ENCODE results near the gene GFRA1.

Gene GFRA1

DNA sequence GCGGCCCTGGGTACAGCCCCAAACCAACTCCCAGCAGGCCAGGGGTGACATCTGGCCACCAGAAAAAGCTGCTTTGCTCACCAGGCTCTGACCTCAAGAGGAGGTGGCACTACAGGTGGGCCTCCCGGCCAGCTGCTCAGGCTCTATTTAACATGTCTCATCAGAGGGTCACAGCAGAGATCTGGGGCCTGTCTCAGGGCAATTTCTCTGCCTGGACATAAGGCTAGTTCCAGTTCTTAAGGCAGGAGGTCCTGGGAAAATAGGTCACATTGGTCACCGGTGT, 88.6 kb downstream of the GFRA1 start:
- Histone ChIP-seq H3K4me3 (ENCODE audit: insufficient read depth, low read depth, low read length) (no peak overlapping the region), H3K27ac (ENCODE audit: insufficient read depth, low read depth, low read length, poor library complexity, severe bottlenecking) (no peak overlapping the region), H3K36me3 (ENCODE audit: control insufficient read depth, insufficient read depth, low read length) (no peaks in the 10 kb centered on the region), H3K27me3 (ENCODE audit: control insufficient read depth, insufficient read depth, low read length, poor library complexity, severe bottlenecking) (no peaks in the 10 kb centered on the region), H3K4me1 (ENCODE audit: control insufficient read depth, insufficient read depth, low read length) (no peaks in the 10 kb centered on the region), H3K9me3 (ENCODE audit: control insufficient read depth, low read length) (no peaks in the 10 kb centered on the region)
- WGBS, 2 experiments, result 90 to 92% methylated on average over 3 of the region's 3 CpGs

DNA sequence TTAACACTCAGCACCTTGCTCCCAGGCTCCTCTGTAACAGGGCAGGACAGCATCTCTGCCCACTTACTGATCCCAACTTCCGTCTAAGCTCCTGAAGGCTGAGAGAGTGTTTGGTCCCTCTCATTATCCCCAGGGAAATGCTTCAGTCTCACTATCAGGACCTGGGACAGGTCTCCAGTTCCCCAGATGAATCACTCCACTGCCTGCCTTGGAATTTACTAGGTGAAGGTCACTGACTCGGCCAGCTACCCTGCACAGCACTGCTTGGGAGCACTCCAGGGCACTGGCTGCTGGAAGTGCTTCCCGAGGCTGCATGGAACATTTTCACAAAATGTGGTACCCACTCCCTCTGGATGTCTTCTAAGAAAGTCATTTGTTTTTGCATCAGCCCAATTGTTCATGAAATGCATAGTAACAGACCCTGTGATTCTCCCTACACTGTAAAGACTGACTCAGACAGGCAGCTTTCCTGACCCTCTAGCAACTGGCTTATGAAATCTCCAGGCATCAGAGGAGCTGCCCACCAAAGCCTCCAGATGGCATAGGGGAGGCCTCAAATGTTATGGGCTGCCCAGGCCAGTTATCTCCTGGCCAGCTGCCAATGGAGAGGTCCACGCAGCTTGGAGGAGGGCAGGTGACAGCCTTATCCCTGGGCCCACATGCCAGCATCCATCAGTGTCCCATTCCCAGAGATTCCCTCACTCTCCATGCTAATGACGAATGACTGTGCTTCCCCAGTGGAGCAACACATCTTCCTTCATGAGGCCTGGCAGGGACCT, 89.1 kb downstream of the GFRA1 start:
- H3K27ac ChIP-seq (ENCODE audit: insufficient read depth, low read depth, low read length, poor library complexity, severe bottlenecking), result no peak overlapping the region
- H3K36me3 ChIP-seq (ENCODE audit: control insufficient read depth, insufficient read depth, low read length), result no peaks in the 10 kb centered on the region
- no peaks in the 10 kb centered on the region for H3K4me1 ChIP-seq (ENCODE audit: control insufficient read depth, insufficient read depth, low read length)
- no peak overlapping the region for H3K4me3 ChIP-seq (ENCODE audit: insufficient read depth, low read depth, low read length)
- no peaks in the 10 kb centered on the region for H3K27me3 ChIP-seq (ENCODE audit: control insufficient read depth, insufficient read depth, low read length, poor library complexity, severe bottlenecking)
- 74 to 78% methylated on average over 5 of the region's 5 CpGs for WGBS, 2 experiments
- H3K9me3 ChIP-seq (ENCODE audit: control insufficient read depth, low read length), result no peaks in the 10 kb centered on the region

DNA sequence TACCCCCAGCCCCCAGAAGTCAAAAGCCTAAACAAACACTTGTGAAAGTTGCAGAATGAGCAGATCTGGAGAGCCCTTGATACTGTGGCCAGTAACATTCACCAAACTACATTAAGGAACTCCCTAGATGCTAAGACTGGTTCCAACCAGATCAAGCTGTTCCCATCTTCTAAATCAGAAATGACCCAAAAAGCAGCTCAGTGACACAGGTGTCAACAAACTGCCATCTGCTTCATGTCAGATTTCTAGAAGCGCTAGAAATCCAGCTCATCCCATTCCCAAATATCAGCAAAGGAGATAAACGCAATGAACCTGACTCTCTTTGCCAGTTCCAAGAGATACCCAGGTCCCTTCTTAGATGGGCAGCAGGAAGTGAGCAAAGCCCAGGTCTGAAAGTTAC, 90.6 kb downstream of the GFRA1 start:
- Histone ChIP-seq H3K27ac (ENCODE audit: insufficient read depth, low read depth, low read length, poor library complexity, severe bottlenecking) (no peak overlapping the region), H3K9me3 (ENCODE audit: control insufficient read depth, low read length) (no peaks in the 10 kb centered on the region), H3K36me3 (ENCODE audit: control insufficient read depth, insufficient read depth, low read length) (no peaks in the 10 kb centered on the region), H3K4me1 (ENCODE audit: control insufficient read depth, insufficient read depth, low read length) (no peaks in the 10 kb centered on the region), H3K4me3 (ENCODE audit: insufficient read depth, low read depth, low read length) (no peak overlapping the region), H3K27me3 (ENCODE audit: control insufficient read depth, insufficient read depth, low read length, poor library complexity, severe bottlenecking) (no peaks in the 10 kb centered on the region)
- WGBS, 2 experiments, result 92 to 95% methylated on average over 2 of the region's 2 CpGs

DNA sequence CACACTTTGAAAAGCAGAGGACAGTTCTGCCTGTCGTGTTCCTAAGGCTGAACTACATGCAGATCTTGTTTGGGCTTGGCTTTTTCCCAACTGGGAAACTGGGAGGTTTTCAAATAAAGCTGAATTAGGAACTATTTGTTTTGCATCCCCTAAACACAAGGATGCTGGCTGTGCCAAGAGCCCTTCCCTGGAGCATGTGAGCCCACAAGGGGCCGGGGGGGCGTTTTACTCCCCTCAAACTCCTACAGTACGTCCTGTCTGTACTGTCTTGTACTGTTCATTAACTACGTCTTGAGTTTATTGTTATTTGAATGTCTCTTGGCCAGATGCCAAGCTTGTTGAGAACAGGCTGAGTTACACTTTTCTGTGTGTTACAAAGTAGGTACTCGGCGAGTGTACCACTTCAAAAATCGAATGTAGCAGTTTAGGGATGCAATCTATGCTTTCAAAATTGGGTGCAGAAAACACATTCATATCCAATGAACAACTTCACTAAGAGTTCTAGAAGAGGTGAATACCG, 94.9 kb downstream of the GFRA1 start:
- WGBS, 2 experiments, result 89 to 93% methylated on average over 9 of the region's 9 CpGs
- no peak overlapping the region for H3K27ac ChIP-seq (ENCODE audit: insufficient read depth, low read depth, low read length, poor library complexity, severe bottlenecking)

DNA sequence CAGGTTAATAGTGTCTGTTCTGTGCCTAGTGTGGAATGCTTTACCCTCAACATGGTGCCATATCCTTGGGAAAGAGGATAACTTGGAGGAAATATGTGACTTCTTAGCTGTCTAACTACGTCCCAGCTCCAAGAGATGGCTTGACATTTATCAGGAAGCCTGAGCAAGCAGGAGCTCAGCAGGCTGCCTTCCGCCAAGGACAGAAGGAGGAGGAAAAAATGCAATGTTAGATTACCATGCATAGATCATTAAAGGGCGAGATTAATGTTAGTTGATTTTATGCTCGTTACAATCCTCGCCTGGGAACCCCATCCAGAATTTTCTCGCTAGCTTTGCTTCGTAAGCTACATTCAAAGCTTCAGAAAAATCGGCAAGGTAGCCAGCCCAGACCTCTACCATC, 97.8 kb downstream of the GFRA1 start:
- Histone ChIP-seq H3K27ac (ENCODE audit: insufficient read depth, low read depth, low read length, poor library complexity, severe bottlenecking) (no peak overlapping the region), H3K9me3 (ENCODE audit: control insufficient read depth, low read length) (no peaks in the 10 kb centered on the region), H3K4me1 (ENCODE audit: control insufficient read depth, insufficient read depth, low read length) (peaks cover 4% of the 10 kb centered on the region), H3K4me3 (ENCODE audit: insufficient read depth, low read depth, low read length) (no peak overlapping the region), H3K27me3 (ENCODE audit: control insufficient read depth, insufficient read depth, low read length, poor library complexity, severe bottlenecking) (no peaks in the 10 kb centered on the region), H3K36me3 (ENCODE audit: control insufficient read depth, insufficient read depth, low read length) (no peaks in the 10 kb centered on the region)
- 93 to 96% methylated on average over 8 of the region's 8 CpGs for WGBS, 2 experiments

More for the DNA sequence above, 94.9 kb downstream of the GFRA1 start:
- H3K27me3 ChIP-seq (ENCODE audit: control insufficient read depth, insufficient read depth, low read length, poor library complexity, severe bottlenecking), result no peaks in the 10 kb centered on the region
- H3K4me1 ChIP-seq (ENCODE audit: control insufficient read depth, insufficient read depth, low read length), result no peaks in the 10 kb centered on the region
- H3K4me3 ChIP-seq (ENCODE audit: insufficient read depth, low read depth, low read length), result no peak overlapping the region
- no peaks in the 10 kb centered on the region for H3K36me3 ChIP-seq (ENCODE audit: control insufficient read depth, insufficient read depth, low read length)
- no peaks in the 10 kb centered on the region for H3K9me3 ChIP-seq (ENCODE audit: control insufficient read depth, low read length)

DNA sequence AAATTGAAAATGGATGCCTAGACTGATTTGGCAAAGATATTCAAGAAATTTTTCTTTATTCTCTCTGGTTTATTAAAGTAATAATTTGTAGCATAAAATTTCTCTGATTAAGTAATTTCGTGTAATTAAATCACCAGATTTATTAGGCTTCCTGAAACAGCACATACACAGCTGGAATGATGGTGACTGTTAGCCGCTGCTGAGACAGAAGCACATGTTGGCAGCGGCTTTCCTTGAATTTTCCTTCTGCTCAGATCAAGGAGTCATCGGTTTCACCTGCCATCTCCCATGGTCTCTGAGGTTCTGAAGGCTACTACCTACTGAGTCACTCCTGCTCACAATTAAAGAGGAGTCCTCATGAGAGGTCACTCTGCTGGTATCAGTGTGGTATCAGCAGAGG, 101.5 kb downstream of the GFRA1 start:
- WGBS, 2 experiments, result 91 to 93% methylated on average over 4 of the region's 4 CpGs
- H3K27me3 ChIP-seq (ENCODE audit: control insufficient read depth, insufficient read depth, low read length, poor library complexity, severe bottlenecking), result no peaks in the 10 kb centered on the region
- no peak overlapping the region for H3K4me3 ChIP-seq (ENCODE audit: insufficient read depth, low read depth, low read length)
- peaks cover 4% of the 10 kb centered on the region for H3K4me1 ChIP-seq (ENCODE audit: control insufficient read depth, insufficient read depth, low read length)
- no peak overlapping the region for H3K27ac ChIP-seq (ENCODE audit: insufficient read depth, low read depth, low read length, poor library complexity, severe bottlenecking)
- H3K36me3 ChIP-seq (ENCODE audit: control insufficient read depth, insufficient read depth, low read length), result no peaks in the 10 kb centered on the region
- no peaks in the 10 kb centered on the region for H3K9me3 ChIP-seq (ENCODE audit: control insufficient read depth, low read length)

DNA sequence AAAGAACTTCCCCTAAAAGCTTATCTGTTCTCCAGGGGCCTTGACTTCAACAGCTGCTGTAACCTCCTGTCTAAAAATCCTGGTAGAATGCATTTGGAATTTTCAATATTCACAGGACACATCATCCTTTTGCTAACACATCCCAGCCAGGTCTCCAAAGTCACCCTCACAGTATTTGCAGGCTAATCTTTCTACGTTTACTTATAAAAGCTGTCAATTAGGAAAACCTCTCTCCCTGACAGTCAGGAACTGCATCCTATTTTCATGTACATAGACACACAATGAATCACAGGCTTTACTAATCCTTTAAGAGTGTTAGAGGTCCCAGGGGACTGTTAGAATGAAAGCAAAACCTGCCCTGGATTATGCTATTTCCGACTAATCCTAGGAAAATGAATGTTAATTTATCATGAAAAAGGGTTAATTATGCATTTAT, 102.2 kb downstream of the GFRA1 start:
- H3K9me3 ChIP-seq (ENCODE audit: control insufficient read depth, low read length), result no peaks in the 10 kb centered on the region
- no peaks in the 10 kb centered on the region for H3K36me3 ChIP-seq (ENCODE audit: control insufficient read depth, insufficient read depth, low read length)
- H3K4me3 ChIP-seq (ENCODE audit: insufficient read depth, low read depth, low read length), result no peak overlapping the region
- H3K27me3 ChIP-seq (ENCODE audit: control insufficient read depth, insufficient read depth, low read length, poor library complexity, severe bottlenecking), result no peaks in the 10 kb centered on the region
- 13 to 17% methylated on average over 2 of the region's 2 CpGs for WGBS, 2 experiments
- H3K27ac ChIP-seq (ENCODE audit: insufficient read depth, low read depth, low read length, poor library complexity, severe bottlenecking), result no peak overlapping the region
- peaks cover 4% of the 10 kb centered on the region for H3K4me1 ChIP-seq (ENCODE audit: control insufficient read depth, insufficient read depth, low read length)

DNA sequence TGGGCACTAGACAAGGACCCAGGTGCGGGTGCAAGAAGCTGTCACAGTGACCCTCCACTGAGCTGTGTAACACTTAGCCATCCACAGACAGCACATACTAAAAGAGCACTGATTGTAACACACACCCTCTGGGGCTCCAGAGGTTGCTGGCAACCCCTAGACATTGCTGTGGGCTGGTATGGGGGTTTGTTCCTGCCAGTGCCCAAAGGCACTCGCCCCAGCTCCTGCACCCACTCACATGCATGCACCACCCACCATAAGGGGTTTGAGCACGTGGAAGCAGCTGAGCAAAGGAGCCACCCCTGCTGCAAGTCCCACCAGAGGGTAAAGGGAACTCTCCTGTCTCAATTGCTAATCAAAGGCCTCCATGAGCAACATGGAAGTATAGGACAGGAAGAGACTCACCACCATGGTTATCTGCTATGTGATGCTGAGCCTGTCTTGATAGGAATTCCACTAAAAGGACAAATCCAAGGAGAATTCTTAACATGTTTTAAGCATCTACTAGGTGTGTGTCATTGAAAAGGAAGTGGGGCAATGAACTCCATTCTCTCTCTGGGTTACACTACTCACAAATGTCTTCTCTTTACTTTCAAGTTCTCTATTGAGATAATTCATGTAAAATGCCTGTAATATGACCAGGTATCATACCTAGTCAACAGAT, 103.1 kb downstream of the GFRA1 start:
- no peak overlapping the region for H3K27ac ChIP-seq (ENCODE audit: insufficient read depth, low read depth, low read length, poor library complexity, severe bottlenecking)
- 91 to 94% methylated on average over 3 of the region's 3 CpGs for WGBS, 2 experiments
- no peaks in the 10 kb centered on the region for H3K27me3 ChIP-seq (ENCODE audit: control insufficient read depth, insufficient read depth, low read length, poor library complexity, severe bottlenecking)
- peaks cover 4% of the 10 kb centered on the region for H3K4me1 ChIP-seq (ENCODE audit: control insufficient read depth, insufficient read depth, low read length)
- no peaks in the 10 kb centered on the region for H3K36me3 ChIP-seq (ENCODE audit: control insufficient read depth, insufficient read depth, low read length)
- no peak overlapping the region for H3K4me3 ChIP-seq (ENCODE audit: insufficient read depth, low read depth, low read length)
- no peaks in the 10 kb centered on the region for H3K9me3 ChIP-seq (ENCODE audit: control insufficient read depth, low read length)

DNA sequence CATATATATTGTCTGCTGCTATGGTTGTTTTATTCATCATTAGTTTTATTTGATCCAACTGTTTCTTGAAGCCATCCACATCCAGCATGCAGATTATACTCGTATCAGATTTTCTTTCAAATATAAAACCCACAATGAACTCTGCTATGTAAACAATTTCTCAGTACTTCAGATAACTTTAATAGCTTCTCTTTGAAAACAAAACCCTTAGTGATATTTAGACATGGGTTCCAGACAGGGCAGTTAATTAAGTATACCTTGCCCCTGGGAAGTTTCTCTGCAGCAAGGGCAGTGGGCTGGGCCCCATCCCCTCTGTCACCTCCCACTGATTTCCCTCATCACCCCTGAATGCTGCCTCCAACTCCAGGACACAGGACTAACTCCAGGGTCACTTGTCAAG, 104.3 kb downstream of the GFRA1 start:
- WGBS, 2 experiments, result 85 to 91% methylated on average over 1 of the region's 1 CpG
- Histone ChIP-seq H3K4me3 (ENCODE audit: insufficient read depth, low read depth, low read length) (no peak overlapping the region), H3K27me3 (ENCODE audit: control insufficient read depth, insufficient read depth, low read length, poor library complexity, severe bottlenecking) (no peaks in the 10 kb centered on the region), H3K27ac (ENCODE audit: insufficient read depth, low read depth, low read length, poor library complexity, severe bottlenecking) (no peak overlapping the region), H3K9me3 (ENCODE audit: control insufficient read depth, low read length) (no peaks in the 10 kb centered on the region), H3K4me1 (ENCODE audit: control insufficient read depth, insufficient read depth, low read length) (peaks cover 10% of the 10 kb centered on the region), H3K36me3 (ENCODE audit: control insufficient read depth, insufficient read depth, low read length) (no peaks in the 10 kb centered on the region)

DNA sequence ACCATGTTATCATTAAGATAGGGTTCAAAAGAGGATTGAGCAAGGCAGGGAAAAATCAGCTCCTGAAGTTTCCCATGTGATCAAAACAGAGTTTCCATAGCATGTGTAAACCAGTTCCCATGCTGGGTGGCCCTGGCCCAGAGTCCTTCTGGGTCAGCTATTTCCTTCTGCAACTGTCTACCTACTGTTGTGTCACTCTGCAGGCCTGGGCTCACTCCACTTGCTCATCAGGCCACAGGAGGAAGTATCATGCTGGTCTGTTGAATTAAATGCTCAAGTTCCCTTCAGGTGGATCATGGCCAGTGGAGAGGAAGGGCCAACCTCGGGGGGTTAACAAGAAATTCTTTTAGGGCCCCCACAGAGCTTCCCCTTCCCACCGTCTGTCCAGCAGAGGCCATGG, 104.7 kb downstream of the GFRA1 start:
- Histone ChIP-seq H3K36me3 (ENCODE audit: control insufficient read depth, insufficient read depth, low read length) (no peaks in the 10 kb centered on the region), H3K27me3 (ENCODE audit: control insufficient read depth, insufficient read depth, low read length, poor library complexity, severe bottlenecking) (no peaks in the 10 kb centered on the region), H3K4me3 (ENCODE audit: insufficient read depth, low read depth, low read length) (no peak overlapping the region), H3K4me1 (ENCODE audit: control insufficient read depth, insufficient read depth, low read length) (peaks cover 10% of the 10 kb centered on the region), H3K9me3 (ENCODE audit: control insufficient read depth, low read length) (no peaks in the 10 kb centered on the region), H3K27ac (ENCODE audit: insufficient read depth, low read depth, low read length, poor library complexity, severe bottlenecking) (no peak overlapping the region)
- WGBS, 2 experiments, result 81 to 89% methylated on average over 1 to 2 of the region's 2 CpGs
